Hepatocyte (in vitro differentiated cells): ENCODE results near the gene ANK2.

Source experiments
- CTCF ChIP-seq: fragments of 200-600 bp; sonication (generic); IDR thresholded peaks from 2 replicates; pipeline ENCODE4 v1.5.1; 2016; ENCODE audit warnings: antibody characterized with exemption, mild to moderate bottlenecking; ENCODE audit not compliant: poor library complexity
- EZH2 ChIP-seq: fragments of 200-600 bp; sonication (generic); IDR thresholded peaks from 2 replicates; pipeline ENCODE4 v1.6.1; 2016; ENCODE audit warnings: antibody characterized with exemption, mild to moderate bottlenecking, borderline replicate concordance
- EZH2phosphoT487 ChIP-seq: fragments of 200-600 bp; sonication (generic); IDR thresholded peaks from one replicate; pipeline ENCODE4 v1.6.1; 2018; ENCODE audit warnings: antibody characterized with exemption, mild to moderate bottlenecking, low read depth, moderate library complexity; ENCODE audit not compliant: unreplicated experiment, severe bottlenecking

- TF ChIP-seq CTCF: no peak
- no peak for TF ChIP-seq EZH2phosphoT487
- TF ChIP-seq EZH2: no peak
Measured at GRCh38 chr4:113179996-113180395, 130.5 kb downstream of the ANK2 start.
